Right lobe of liver (tissue), 4 donors: Measurements from ENCODE around the gene NRIP1.

Experiments used
- CTCF ChIP-seq, 4 donors: fragments of 200-600 bp in 3 of 4; fragments of 450-650 bp in 1 of 4; IDR thresholded peaks; one replicate each; pipeline versions ENCODE4 v1.5.1 to v1.8.0; 2016 to 2022; ENCODE audit warnings: antibody characterized with exemption in 4 of 4, mild to moderate bottlenecking in 2 of 4
- POLR2A ChIP-seq: fragments of 450-650 bp; IDR thresholded peaks from one replicate; pipeline ENCODE4 v1.6.1; 2017; ENCODE audit warnings: antibody characterized with exemption, mild to moderate bottlenecking
- donor health status: DM: no; HTN: no; CAD: no.
- donor health status: DM: no; HTN: no; CAD: no.
- donor health status: DM: no; HTN: yes; CAD: no.

- TF ChIP-seq CTCF (IDR thresholded peaks at IDR 0.05) (no peak), POLR2A (no peak)
Observed at GRCh38 chr21:15029077-15029476, 35.7 kb downstream of the NRIP1 start.
